A549 (cell line): ENCODE measurements around the gene ADK. TPM values are rescaled to one million over a fixed set of nuclear protein-coding genes. Genes with fewer than 3 reads are reported as not detected.
A peak's percentile ranks its signal among the peaks of the same experiment; 100 is the strongest.

Source experiments
- ATAC-seq, 2 experiments: fragments of 200-7000 bp in 1 of 2; fragments of >200 bp in 1 of 2; cut with Nextera tagmentation in 1 of 2; cut with Tn5 transposase in 1 of 2; 3 replicates each; pipeline versions ENCODE4 v1.8.0 to v1.9.1; 2018 to 2020; ENCODE audit warnings: mild to moderate bottlenecking in 1 of 2, moderate library complexity in 1 of 2
- CTCF ChIA-PET: fragments of 300-600 bp; sonication (Branson Sonifier 250); formaldehyde crosslinking; extraction: SDS; loops from one replicate; lab custom pipeline; 2021; ENCODE audit warnings: antibody characterized with exemption, inconsistent platforms; lab: Yijun Ruan, JAX
- POLR2A ChIA-PET: fragments of 350-600 bp; formaldehyde crosslinking; extraction: SDS; loops from one replicate; lab custom pipeline; 2021; ENCODE audit warnings: antibody characterized with exemption, inconsistent platforms; lab: Yijun Ruan, JAX
- DNase-seq, 2 experiments: peaks; one replicate each; pipeline versions ENCODE4 v3.0.0 to v3.0.0-alpha.2; 2011 to 2016; ENCODE audit warnings: low read depth in 1 of 2, low spot score in 1 of 2
- FAIRE-seq: peaks from 2 replicates; lab custom pipeline; 2011; peaks lifted over from hg19 to GRCh38; lab: Jason Lieb, UNC
- H3K27ac ChIP-seq, 2 experiments: fragments of >200 bp; sonication (Bioruptor Twin); formaldehyde crosslinking; 3 replicates each; pipeline ENCODE4 v1.5.1; 2016 to 2017
- H3K4me1 ChIP-seq: fragments of >200 bp; sonication (Bioruptor Twin); formaldehyde crosslinking; 3 replicates; pipeline ENCODE4 v1.6.1; 2016
- H3K4me2 ChIP-seq: fragments of >200 bp; sonication (Bioruptor Twin); formaldehyde crosslinking; 3 replicates; pipeline ENCODE4 v1.6.1; 2016
- H3K4me3 ChIP-seq: fragments of >200 bp; sonication (Bioruptor Twin); formaldehyde crosslinking; 3 replicates; pipeline ENCODE4 v1.5.1; 2016
- H3K9me3 ChIP-seq: fragments of >200 bp; sonication (Bioruptor Twin); formaldehyde crosslinking; 3 replicates; pipeline ENCODE4 v1.6.1; 2016
- CBX2 ChIP-seq: fragments of 200-600 bp; sonication (generic); IDR thresholded peaks from 2 replicates; pipeline ENCODE4 v1.6.1; 2016; ENCODE audit warnings: low read depth, mild to moderate bottlenecking, borderline replicate concordance
- CTCF ChIP-seq: fragments of >200 bp; sonication (Bioruptor Twin); formaldehyde crosslinking; IDR thresholded peaks from 3 replicates; pipeline ENCODE4 v1.5.1; 2016
- EP300 ChIP-seq, 2 experiments: fragments of >200 bp; sonication (Bioruptor Twin); formaldehyde crosslinking; IDR thresholded peaks; 2 replicates in 1 of 2; 3 replicates in 1 of 2; pipeline ENCODE4 v1.6.1; 2016 to 2017
- FOSL2 ChIP-seq, 2 experiments: fragments of 450-650 bp in 1 of 2; fragments of >200 bp in 1 of 2; sonication (Bioruptor Twin) in 1 of 2; formaldehyde crosslinking; IDR thresholded peaks; 2 replicates each; pipeline versions ENCODE4 v1.5.0 to v1.6.1; 2016 to 2020; ENCODE audit warnings: mild to moderate bottlenecking in 1 of 2, moderate library complexity in 1 of 2
- GATA3 ChIP-seq: IDR thresholded peaks from 2 replicates; pipeline ENCODE4 v1.6.1; 2012; ENCODE audit warnings: borderline replicate concordance
- HDAC2 ChIP-seq: fragments of 200-600 bp; sonication (generic); IDR thresholded peaks from 2 replicates; pipeline ENCODE4 v1.6.1; 2016
- HEYL ChIP-seq: fragments of 250-450 bp; sonication (Bioruptor Pico); IDR thresholded peaks from 2 replicates; pipeline ENCODE4 v1.8.0; 2021; ENCODE audit warnings: mild to moderate bottlenecking, moderate library complexity
- HOXA7 ChIP-seq: fragments of 250-450 bp; sonication (Bioruptor Pico); IDR thresholded peaks from 2 replicates; pipeline ENCODE4 v1.5.0; 2020; ENCODE audit warnings: mild to moderate bottlenecking, moderate library complexity
- HOXB13 ChIP-seq: fragments of 250-450 bp; sonication (Bioruptor Pico); IDR thresholded peaks from 2 replicates; pipeline ENCODE4 v1.5.0; 2020; ENCODE audit warnings: low read depth, mild to moderate bottlenecking, moderate library complexity
- JUN ChIP-seq, 2 experiments: fragments of >200 bp; sonication (Bioruptor Twin); formaldehyde crosslinking; IDR thresholded peaks; 2 replicates in 1 of 2; 3 replicates in 1 of 2; pipeline ENCODE4 v1.6.1; 2016 to 2017
- JUNB ChIP-seq: fragments of >200 bp; sonication (Bioruptor Twin); formaldehyde crosslinking; IDR thresholded peaks from 2 replicates; pipeline ENCODE4 v1.6.1; 2016
- MYC ChIP-seq: IDR thresholded peaks from 2 replicates; pipeline ENCODE4 v1.6.1; 2012; ENCODE audit warnings: mild to moderate bottlenecking, inconsistent platforms, low read length, improper control_type of control experiment, borderline replicate concordance
- NFE2L2 ChIP-seq: fragments of 150-350 bp; conservative IDR thresholded peaks from 2 replicates; pipeline ENCODE4 v1.6.1; 2014; ENCODE audit warnings: low read length
- NPAS2 ChIP-seq: fragments of 250-450 bp; sonication (Bioruptor Pico); IDR thresholded peaks from 2 replicates; pipeline ENCODE4 v1.8.0; 2022; ENCODE audit warnings: mild to moderate bottlenecking, moderate library complexity, borderline replicate concordance
- NR3C1 ChIP-seq: fragments of >200 bp; sonication (Bioruptor Twin); formaldehyde crosslinking; IDR thresholded peaks from 3 replicates; pipeline ENCODE4 v1.6.1; 2017
- PBX3 ChIP-seq: IDR thresholded peaks from 2 replicates; pipeline ENCODE4 v1.6.1; 2012
- POLR2A ChIP-seq: IDR thresholded peaks from 2 replicates; pipeline ENCODE4 v1.6.1; 2012; ENCODE audit warnings: mild to moderate bottlenecking, low read length
- RAD21 ChIP-seq, 2 experiments: fragments of >200 bp in 1 of 2; sonication (Bioruptor Twin) in 1 of 2; formaldehyde crosslinking in 1 of 2; IDR thresholded peaks in 1 of 2; conservative IDR thresholded peaks in 1 of 2; 2 replicates in 1 of 2; 3 replicates in 1 of 2; pipeline ENCODE4 v1.6.1; 2012 to 2018; ENCODE audit warnings: inconsistent platforms in 1 of 2
- RARB ChIP-seq: fragments of 250-450 bp; sonication (Bioruptor Pico); IDR thresholded peaks from 2 replicates; pipeline ENCODE4 v1.8.0; 2021; ENCODE audit warnings: mild to moderate bottlenecking, moderate library complexity
- REST ChIP-seq: fragments of 200-600 bp; sonication (generic); IDR thresholded peaks from 2 replicates; pipeline ENCODE4 v1.6.1; 2016; ENCODE audit warnings: antibody characterized with exemption, mild to moderate bottlenecking, moderate library complexity
- RNF2 ChIP-seq: fragments of 200-600 bp; sonication (generic); IDR thresholded peaks from 2 replicates; pipeline ENCODE4 v1.6.1; 2016; ENCODE audit warnings: low read depth, mild to moderate bottlenecking, antibody characterized with exemption, moderate library complexity, borderline replicate concordance
- SMC3 ChIP-seq: fragments of >200 bp; sonication (Bioruptor Twin); formaldehyde crosslinking; IDR thresholded peaks from 3 replicates; pipeline ENCODE4 v1.6.1; 2018; ENCODE audit warnings: inconsistent platforms
- USF2 ChIP-seq: fragments of 450-650 bp; IDR thresholded peaks from 2 replicates; pipeline ENCODE4 v1.6.1; 2014; ENCODE audit warnings: antibody characterized with exemption
- ZFP36 ChIP-seq: fragments of 450-650 bp; IDR thresholded peaks from 2 replicates; pipeline ENCODE4 v1.6.1; 2014; ENCODE audit warnings: borderline replicate concordance; ENCODE audit not compliant: partially characterized antibody
- ZSCAN20 ChIP-seq: fragments of 250-450 bp; sonication (Bioruptor Pico); IDR thresholded peaks from 2 replicates; pipeline ENCODE4 v1.8.0; 2022; ENCODE audit warnings: mild to moderate bottlenecking, moderate library complexity
- WGBS: methylation state at CpG from one replicate; pipeline ENCODE4 v1.1.6; 2017; ENCODE audit errors: missing lambda C conversion rate; 5-methylcytosine and 5-hydroxymethylcytosine counted together
- polyA plus RNA-seq, 4 experiments: library from polyadenylated mRNA; depleted of rRNA in 3 of 4; stranded (reverse); fragments of >200 nt; fragmentation: RNase III in 1 of 4; extraction: RNeasy Plus Mini Kit Qiagen cat#74134 plus additional on column Dnase treatment in 1 of 4; gene quantifications; 2 replicates in 3 of 4; 3 replicates in 1 of 4; pipeline ENCODE4 v1.2.3, GENCODE V29; 2011 to 2017

Gene ADK
- polyA plus RNA-seq, 2 of the 4 experiments (the other 2 are of a cell fraction), result 35.8 to 40.7 TPM

- no peak overlapping the region for H3K27ac ChIP-seq
- no peak overlapping the region for H3K4me2 ChIP-seq
- FAIRE-seq (no peak), DNase-seq (peak; percentile 48 to 51), ATAC-seq (peak in 1 of 2 experiments; percentile 76; a peak in 3 of 6 replicates)
- ChIA-PET CTCF (interaction anchor here (0.6 to 5.9 kb wide), 32 partner anchors 9 to 324 kb away, joined by 3 to 35 read pairs (median 4); no protein-coding TSS in a partner anchor), POLR2A (interaction anchor here (1.1 kb wide), 1 partner anchor 31 kb away, joined by 3 read pairs; no protein-coding TSS in a partner anchor)
- no peak for TF ChIP-seq RARB (CRISPR knock-in tag)
- TF ChIP-seq SMC3, result peak; percentile 52
- peak; percentile 58 for TF ChIP-seq CTCF
- no peak for TF ChIP-seq USF2
- TF ChIP-seq RAD21 (conservative IDR thresholded peaks at IDR 0.05 in 1 of 2, IDR thresholded peaks at IDR 0.05 in 1 of 2), result peak; percentile 59
- no peaks in the 10 kb centered on the region for H3K9me3 ChIP-seq
- WGBS, result 78% methylated on average over 11 of the region's 11 CpGs
- no peaks in the 10 kb centered on the region for H3K4me1 ChIP-seq
- no peak overlapping the region for H3K4me3 ChIP-seq
Observed at GRCh38 chr10:74103560-74104258, 47.3 kb upstream of the ADK start.

GRCh38 chr10:74104480-74104879 is 46.5 kb upstream of the ADK start:
- H3K4me1 ChIP-seq, result no peaks in the 10 kb centered on the region
- no peak for FAIRE-seq
- H3K4me3 ChIP-seq, result no peak overlapping the region
- ChIA-PET POLR2A (no interaction called here), CTCF (interaction anchor here (0.7 to 5.9 kb wide), 15 partner anchors 9 to 260 kb away, joined by 3 to 35 read pairs (median 5); no protein-coding TSS in a partner anchor)
- WGBS, result 94% methylated on average over 5 of the region's 5 CpGs
- no peak overlapping the region for H3K27ac ChIP-seq
- H3K4me2 ChIP-seq, result no peak overlapping the region
- no peaks in the 10 kb centered on the region for H3K9me3 ChIP-seq
- TF ChIP-seq HOXA7 (no peak), ZSCAN20 (CRISPR knock-in tag) (no peak)
- no peak for ATAC-seq
- DNase-seq, result no peak

- WGBS, result 86% methylated on average over 8 of the region's 8 CpGs
- DNase-seq (no peak), FAIRE-seq (no peak), ATAC-seq (no peak)
- Histone ChIP-seq H3K9me3 (no peaks in the 10 kb centered on the region), H3K27ac (no peak overlapping the region), H3K4me3 (no peak overlapping the region), H3K4me1 (no peaks in the 10 kb centered on the region), H3K4me2 (no peak overlapping the region)
- ChIA-PET CTCF (interaction anchor here (0.7 to 5.9 kb wide), 11 partner anchors 9 to 258 kb away, joined by 3 to 35 read pairs (median 8); no protein-coding TSS in a partner anchor), POLR2A (no interaction called here)
- TF ChIP-seq GATA3 (no peak), FOSL2 (IDR thresholded peaks at IDR 0.05) (no peak), FOSL2 (CRISPR knock-in tag; IDR thresholded peaks at IDR 0.05) (no peak), HOXA7 (no peak), POLR2A (no peak), ZFP36 (no peak), HEYL (CRISPR knock-in tag) (no peak), PBX3 (no peak), RNF2 (no peak), NPAS2 (CRISPR knock-in tag) (no peak), HOXB13 (CRISPR knock-in tag) (no peak), NFE2L2 (no peak), NR3C1 (no peak), JUN (IDR thresholded peaks at IDR 0.05) (no peak), EP300 (IDR thresholded peaks at IDR 0.05) (no peak), HDAC2 (no peak), JUNB (no peak), MYC (no peak), REST (no peak), CBX2 (no peak)
Observed at GRCh38 chr10:74104996-74105395, 46.0 kb upstream of the ADK start.
